NT2/D1 (cell line): ENCODE results near the gene ORAI2.
A peak's percentile ranks its signal among the peaks of the same experiment; 100 is the strongest.

Source experiments
- DNase-seq: peaks from one replicate; pipeline ENCODE4 v3.0.0-alpha.2; 2011; ENCODE audit warnings: low read depth, low spot score
- H3K27me3 ChIP-seq: 2 replicates; pipeline ENCODE4 v1.6.0; 2011; ENCODE audit warnings: mild to moderate bottlenecking; ENCODE audit not compliant: insufficient read length, insufficient read depth
- H3K36me3 ChIP-seq: 2 replicates; pipeline ENCODE4 v1.6.1; 2011; ENCODE audit warnings: mild to moderate bottlenecking, low read length, mixed read lengths; ENCODE audit not compliant: insufficient read depth, insufficient read length
- H3K4me1 ChIP-seq: 2 replicates; pipeline ENCODE4 v1.5.1; 2011; ENCODE audit not compliant: insufficient read depth, insufficient read length
- H3K4me3 ChIP-seq: 2 replicates; pipeline ENCODE4 v1.5.1; 2011; ENCODE audit warnings: low read depth; ENCODE audit not compliant: insufficient read length
- H3K9ac ChIP-seq: 2 replicates; pipeline ENCODE4 v1.6.0; 2011; ENCODE audit warnings: low read depth; ENCODE audit not compliant: insufficient read length
- H3K9me3 ChIP-seq: 2 replicates; pipeline ENCODE4 v1.5.1; 2011; ENCODE audit warnings: mild to moderate bottlenecking, low read length; ENCODE audit not compliant: insufficient read depth
- SUZ12 ChIP-seq: IDR thresholded peaks from 2 replicates; pipeline ENCODE4 v1.6.1; 2011; ENCODE audit not compliant: insufficient read length, insufficient read depth; ENCODE audit errors: extremely low read depth
- YY1 ChIP-seq: IDR thresholded peaks from 2 replicates; pipeline ENCODE4 v1.6.1; 2011; ENCODE audit not compliant: insufficient read length, insufficient read depth
- ZNF274 ChIP-seq: IDR thresholded peaks from 2 replicates; pipeline ENCODE4 v1.6.1; 2011; ENCODE audit warnings: mild to moderate bottlenecking, low read depth, low read length

The ORAI2 gene

DNA sequence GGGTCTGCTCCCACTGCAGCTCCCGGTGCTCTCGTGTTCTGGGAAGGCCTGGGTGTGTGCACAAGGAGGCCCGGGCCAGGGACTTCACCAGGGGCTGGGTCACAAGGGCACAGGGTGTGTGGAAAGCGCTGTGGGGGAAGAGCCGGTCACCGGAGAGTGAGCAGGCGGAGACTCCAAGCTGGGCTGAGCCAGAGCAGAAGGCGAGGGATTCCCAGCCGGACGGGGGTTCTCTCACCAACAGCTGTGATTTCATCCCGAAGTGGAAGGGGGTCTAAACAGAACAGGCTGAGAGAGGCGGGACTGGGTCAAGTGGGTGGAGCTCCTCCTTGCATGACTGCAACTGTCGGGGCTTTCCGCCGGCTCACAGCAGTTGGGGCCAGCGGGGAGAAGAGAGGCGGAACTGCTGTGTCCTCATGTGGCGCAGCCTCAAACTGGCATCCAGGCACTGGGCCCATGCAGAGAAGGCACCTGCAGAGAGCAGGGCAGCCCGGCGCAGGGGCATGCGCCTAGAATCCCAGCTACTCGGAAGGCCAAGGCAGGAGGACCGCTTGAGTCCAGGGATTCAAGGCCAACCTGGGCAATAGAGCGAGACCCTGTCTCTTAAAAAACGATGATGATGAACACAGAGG, 7.6 kb upstream of the ORAI2 start:
- no peak overlapping the region for H3K4me3 ChIP-seq
- no peaks in the 10 kb centered on the region for H3K9me3 ChIP-seq
- no peak overlapping the region for H3K9ac ChIP-seq
- peaks cover 1% of the 10 kb centered on the region for H3K4me1 ChIP-seq
- H3K27me3 ChIP-seq: no peaks in the 10 kb centered on the region
- peaks cover 49% of the 10 kb centered on the region for H3K36me3 ChIP-seq
- DNase-seq: no peak
- no peak for TF ChIP-seq ZNF274
- no peak for TF ChIP-seq YY1
- TF ChIP-seq SUZ12: no peak

DNA sequence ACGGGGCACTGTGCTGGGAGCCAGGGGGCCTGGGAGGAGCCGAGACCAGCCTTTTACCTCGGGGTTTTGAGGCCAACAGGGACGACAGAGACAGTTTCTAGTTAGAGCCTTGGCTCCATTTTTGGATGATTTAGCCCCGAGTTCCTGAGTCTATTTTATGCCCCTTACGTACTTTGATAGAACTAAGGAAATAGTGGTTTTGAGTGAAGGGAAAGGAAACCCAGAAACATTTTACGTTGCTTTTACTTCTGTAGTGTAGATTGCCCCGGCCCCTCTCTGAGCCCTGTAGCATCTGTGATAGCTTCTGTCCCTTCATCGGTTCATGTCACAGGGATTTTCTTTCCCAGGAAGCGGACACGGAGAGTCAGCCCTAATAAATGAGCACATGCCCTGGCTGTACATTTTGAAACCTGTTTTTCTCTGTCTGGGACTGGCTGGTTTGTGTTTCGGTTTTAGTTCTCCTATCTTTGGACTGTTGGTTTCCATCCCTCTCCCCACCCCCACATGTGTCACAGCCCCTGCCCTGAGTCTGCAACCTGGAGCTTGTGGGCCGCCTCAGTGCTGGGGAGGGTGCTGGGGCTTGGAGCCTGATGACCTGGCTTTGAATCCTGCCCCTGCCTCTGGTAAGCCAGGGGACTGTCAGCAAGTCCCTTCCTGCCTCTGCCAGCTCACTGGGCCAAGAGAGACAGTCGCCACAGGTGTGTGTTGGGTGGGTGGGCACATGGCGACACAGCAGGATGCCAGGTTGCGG, 6.9 kb upstream of the ORAI2 start:
- Histone ChIP-seq H3K27me3 (no peaks in the 10 kb centered on the region), H3K4me3 (no peak overlapping the region), H3K36me3 (peaks cover 42% of the 10 kb centered on the region), H3K4me1 (peaks cover 2% of the 10 kb centered on the region), H3K9me3 (no peaks in the 10 kb centered on the region), H3K9ac (no peak overlapping the region)
- DNase-seq: no peak
- TF ChIP-seq ZNF274 (no peak), YY1 (no peak), SUZ12 (no peak)

DNA sequence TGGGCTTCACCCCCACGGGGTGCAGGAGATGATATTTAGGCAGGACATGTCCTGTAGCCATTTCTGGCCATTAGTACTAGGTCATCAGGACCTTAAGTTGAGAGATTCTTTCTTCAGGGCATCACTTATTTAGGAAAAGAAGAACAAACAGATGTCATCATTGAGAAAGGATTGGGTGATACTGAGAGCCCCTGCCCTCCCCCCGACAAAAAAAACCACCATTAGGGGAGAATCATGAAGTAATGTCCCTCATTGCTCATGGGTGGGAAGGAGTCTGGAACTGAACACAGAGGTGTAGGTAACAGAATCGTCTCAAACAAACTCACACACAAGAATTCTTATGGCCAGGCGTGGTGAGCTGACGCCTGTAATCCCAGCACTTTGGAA, 6.4 kb upstream of the ORAI2 start:
- no peak overlapping the region for H3K9ac ChIP-seq
- H3K4me3 ChIP-seq: no peak overlapping the region
- TF ChIP-seq YY1: no peak
- TF ChIP-seq SUZ12: no peak
- no peak for TF ChIP-seq ZNF274
- no peaks in the 10 kb centered on the region for H3K9me3 ChIP-seq
- peaks cover 37% of the 10 kb centered on the region for H3K36me3 ChIP-seq
- H3K27me3 ChIP-seq: no peaks in the 10 kb centered on the region
- no peak for DNase-seq
- peaks cover 4% of the 10 kb centered on the region for H3K4me1 ChIP-seq

DNA sequence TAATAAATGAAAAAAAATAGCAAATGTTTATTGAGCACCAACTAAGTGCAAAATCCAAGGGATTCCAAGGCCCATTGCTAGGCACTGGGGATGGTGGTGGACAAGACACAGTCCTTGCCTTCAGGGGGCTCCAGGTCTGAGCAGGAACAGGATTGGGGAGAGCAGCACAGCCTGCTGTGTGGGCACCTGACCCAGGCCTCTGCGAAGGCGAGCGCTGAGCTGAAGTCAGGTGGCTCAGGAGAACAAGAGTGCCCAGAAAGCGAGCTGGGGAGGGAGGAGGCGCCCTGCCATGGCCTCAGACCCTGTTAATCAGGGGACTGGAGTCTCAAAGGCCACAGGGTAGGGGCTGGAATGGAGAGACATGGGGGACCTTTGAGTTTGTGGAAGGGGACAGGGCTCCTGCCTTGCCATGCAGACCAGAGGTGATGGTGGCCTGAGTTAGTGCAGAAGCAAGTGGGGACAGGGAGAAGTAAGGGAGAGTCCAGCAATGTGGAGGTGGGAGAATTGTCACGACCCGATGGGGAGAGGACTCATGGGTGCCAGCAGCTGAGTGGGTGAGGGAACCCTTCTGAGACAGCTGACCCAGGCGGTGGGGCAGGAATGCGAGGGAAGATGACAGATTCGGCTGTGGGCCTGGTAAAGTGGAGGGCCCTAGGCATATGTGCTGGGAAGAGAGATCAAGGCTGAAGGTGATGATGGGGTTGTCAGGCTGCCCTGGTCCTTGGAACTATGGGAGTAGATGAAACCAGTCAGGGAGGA, 4.1 kb upstream of the ORAI2 start:
- no peak for TF ChIP-seq YY1
- Histone ChIP-seq H3K27me3 (no peaks in the 10 kb centered on the region), H3K9ac (no peak overlapping the region), H3K36me3 (peaks cover 30% of the 10 kb centered on the region), H3K9me3 (no peaks in the 10 kb centered on the region), H3K4me3 (no peak overlapping the region), H3K4me1 (peaks cover 5% of the 10 kb centered on the region)
- no peak for DNase-seq

DNA sequence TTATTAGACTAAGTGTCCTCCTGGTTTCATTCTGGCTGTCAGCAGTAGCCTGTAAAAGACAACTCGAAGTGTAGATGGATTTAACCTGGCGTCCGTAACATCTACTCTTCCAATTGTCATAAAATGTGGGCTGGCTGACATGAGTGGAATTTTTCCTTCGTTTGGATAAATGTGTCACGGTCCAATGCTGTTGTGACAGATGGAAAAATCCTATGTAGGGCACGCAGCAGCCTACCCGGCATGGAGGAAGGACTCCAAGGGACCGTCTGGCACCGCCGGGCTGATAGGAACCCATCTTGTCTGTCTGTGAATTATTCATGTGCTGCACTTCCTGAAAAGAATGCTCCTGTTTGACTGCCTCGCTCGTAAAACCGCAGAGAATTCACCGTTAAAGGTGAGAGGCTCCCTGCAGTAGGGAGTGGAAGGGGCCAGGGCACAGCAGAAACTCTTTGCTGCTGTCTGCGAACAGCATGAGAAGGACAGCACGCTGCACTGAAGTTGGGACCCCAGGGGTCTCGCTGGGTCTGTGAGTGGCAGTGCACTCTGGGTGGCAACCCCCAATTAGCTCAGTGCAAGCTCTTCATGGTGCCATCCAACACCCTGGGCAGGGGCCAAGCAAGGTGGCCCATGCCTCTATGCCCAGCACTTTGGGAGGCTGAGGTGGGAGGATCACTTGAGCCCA, 1.6 kb upstream of the ORAI2 start:
- Histone ChIP-seq H3K36me3 (peaks cover 8% of the 10 kb centered on the region), H3K27me3 (no peaks in the 10 kb centered on the region), H3K9me3 (no peaks in the 10 kb centered on the region), H3K9ac (peak overlapping the region; percentile 26), H3K4me1 (peaks cover 9% of the 10 kb centered on the region), H3K4me3 (no peak overlapping the region)
- no peak for DNase-seq
- TF ChIP-seq ZNF274 (no peak), SUZ12 (no peak), YY1 (no peak)

- no peaks in the 10 kb centered on the region for H3K9me3 ChIP-seq
- no peak for DNase-seq
- no peak for TF ChIP-seq ZNF274
- TF ChIP-seq YY1: no peak
- TF ChIP-seq SUZ12: no peak
- H3K27me3 ChIP-seq: no peaks in the 10 kb centered on the region
- H3K4me1 ChIP-seq: peaks cover 9% of the 10 kb centered on the region
- H3K36me3 ChIP-seq: peaks cover 6% of the 10 kb centered on the region
- peak overlapping the region; percentile 64 for H3K9ac ChIP-seq
- H3K4me3 ChIP-seq: peak overlapping the region; percentile 40
These were observed 745 bp upstream of the ORAI2 start for GRCh38 chr7:102432442-102433218.
